CD4-positive, alpha-beta memory T cell (primary cell): ENCODE measurements around the gene RAP1GAP2. TPM values are rescaled to one million over a fixed set of nuclear protein-coding genes. Genes with fewer than 3 reads are reported as not detected.
"Not testable (repeated sequence)": the region's sequence is repeated elsewhere in the genome, so short reads cannot be mapped to it uniquely, and the experiment has no call there.

ENCODE experiments used
- CTCF ChIA-PET: fragments of 350-600 bp; sonication (Branson Sonifier 250); formaldehyde crosslinking; loops from one replicate; lab custom pipeline; 2021; ENCODE audit warnings: inconsistent platforms; ENCODE audit not compliant: partially characterized antibody; lab: Charles Lee
- POLR2A ChIA-PET: fragments of 350-600 bp; sonication (Branson Sonifier 250); formaldehyde crosslinking; loops from one replicate; lab custom pipeline; 2021; ENCODE audit not compliant: partially characterized antibody; lab: Charles Lee
- DNase-seq, 5 donors: peaks; one replicate each; pipeline versions ENCODE4 v3.0.0 to v3.0.0-alpha.2; 2020 to 2022; ENCODE audit warnings: mixed read lengths in 1 of 5
- H3K27ac ChIP-seq: one replicate; pipeline ENCODE4 v1.7.0; 2013; ENCODE audit warnings: low read depth, low read length
- H3K27me3 ChIP-seq: 2 replicates; pipeline ENCODE4 v1.7.0; 2013; ENCODE audit warnings: mild to moderate bottlenecking, low read length, moderate library complexity; ENCODE audit not compliant: insufficient read depth
- H3K36me3 ChIP-seq: 2 replicates; pipeline ENCODE4 v1.7.0; 2013; ENCODE audit warnings: mild to moderate bottlenecking, low read length, moderate library complexity; ENCODE audit not compliant: insufficient read depth
- H3K4me1 ChIP-seq: 2 replicates; pipeline ENCODE4 v1.7.0; 2013; ENCODE audit warnings: mild to moderate bottlenecking, low read length, moderate library complexity; ENCODE audit not compliant: insufficient read depth
- H3K4me3 ChIP-seq, 2 donors: one replicate each; pipeline ENCODE4 v1.7.0; 2013; ENCODE audit warnings: low read length in 2 of 2, mild to moderate bottlenecking in 1 of 2
- H3K9me3 ChIP-seq, 2 donors: one replicate each; pipeline ENCODE4 v1.7.0; 2013; ENCODE audit warnings: low read length in 2 of 2, control low read depth in 1 of 2; ENCODE audit not compliant: control insufficient read depth in 1 of 2
- H3K27ac Mint-ChIP-seq, 7 donors: one replicate each; pipeline ENCODE4 v1.8.0; 2020 to 2021; ENCODE audit warnings: mixed read lengths in 7 of 7, mild to moderate bottlenecking in 6 of 7, inconsistent platforms in 3 of 7, moderate library complexity in 3 of 7
- H3K27me3 Mint-ChIP-seq, 2 donors: one replicate each; pipeline ENCODE4 v1.8.0; 2020 to 2021; ENCODE audit warnings: mixed read lengths in 2 of 2
- H3K36me3 Mint-ChIP-seq, 2 donors: one replicate each; pipeline ENCODE4 v1.8.0; 2020 to 2021; ENCODE audit warnings: mixed read lengths in 2 of 2, inconsistent platforms in 1 of 2, mild to moderate bottlenecking in 1 of 2
- H3K4me1 Mint-ChIP-seq, 4 donors: one replicate each; pipeline ENCODE4 v1.8.0; 2020 to 2021; ENCODE audit warnings: mixed read lengths in 4 of 4, mild to moderate bottlenecking in 1 of 4
- H3K4me3 Mint-ChIP-seq, 8 donors: one replicate each; pipeline ENCODE4 v1.8.0; 2020 to 2021; ENCODE audit warnings: mixed read lengths in 8 of 8, mild to moderate bottlenecking in 7 of 8, moderate library complexity in 6 of 8, inconsistent platforms in 3 of 8
- H3K9me3 Mint-ChIP-seq, 8 donors: one replicate each; pipeline ENCODE4 v1.8.0; 2020 to 2021; ENCODE audit warnings: mixed read lengths in 8 of 8, mild to moderate bottlenecking in 5 of 8, inconsistent platforms in 3 of 8, moderate library complexity in 1 of 8
- intact Hi-C: fragments of 100-400 bp; cut with micrococcal nuclease; formaldehyde crosslinking; loops from one replicate; pipeline ENCODE4 v1.15.1; 2023
- polyA plus RNA-seq, 2 donors: library from polyadenylated mRNA; unstranded; fragments of 300-500 nt; fragmentation: Illumina TruSeq; gene quantifications; one replicate each; pipeline ENCODE4 v1.2.3, GENCODE V29; 2021
- total RNA-seq, 2 experiments: library from RNA; stranded (reverse); gene quantifications; one replicate each; pipeline ENCODE4 v1.2.3, GENCODE V29; 2021

The RAP1GAP2 gene
- total and polyA plus RNA-seq, 4 experiments from 2014 or later = 0.38 to 9.9 (median 8.0) TPM

DNA sequence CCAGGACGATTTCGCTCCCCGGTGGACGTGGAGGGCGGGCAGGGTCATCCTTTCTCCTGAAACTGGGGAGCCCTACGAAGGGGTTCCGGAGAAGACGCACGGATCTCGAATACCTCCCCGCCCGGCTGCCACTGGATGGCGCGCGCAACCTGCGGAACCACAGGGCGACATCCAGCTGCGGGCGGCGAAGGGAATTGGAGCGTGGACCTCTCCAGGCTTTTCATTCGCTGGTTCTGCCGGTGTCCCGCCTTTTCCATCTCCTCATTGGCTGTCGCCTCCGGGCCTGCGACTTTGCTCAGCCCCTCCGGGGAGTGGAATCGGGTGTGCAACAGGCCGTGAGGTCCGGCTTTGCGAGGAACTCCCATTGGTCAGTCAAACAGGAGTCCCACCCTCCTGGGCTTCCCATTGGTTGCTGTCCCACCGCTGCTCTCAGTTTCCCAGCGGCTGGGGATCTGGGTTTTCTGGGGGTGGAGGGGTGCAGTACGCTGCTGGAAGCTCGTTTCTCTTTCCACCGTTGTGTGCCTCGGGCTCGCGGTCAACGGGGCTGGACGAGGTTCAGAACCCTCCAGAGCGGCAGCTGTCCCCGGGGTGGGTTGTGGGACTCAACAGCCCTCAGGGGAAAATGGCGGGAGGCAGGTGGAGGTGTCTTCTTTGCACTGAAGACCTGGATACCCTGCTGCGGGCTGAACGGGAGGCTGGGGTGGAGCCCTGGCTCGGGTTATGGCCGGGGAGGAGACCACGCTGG lies 252.7 kb downstream of the RAP1GAP2 start:
- no peaks in the 10 kb centered on the region for H3K27me3 ChIP-seq
- no peaks in the 10 kb centered on the region for H3K36me3 ChIP-seq
- DNase-seq = peak; percentile 88 to 95 (median 93)
- peaks cover 15% of the 10 kb centered on the region for H3K4me1 ChIP-seq
- no peaks in the 10 kb centered on the region for H3K9me3 ChIP-seq
- POLR2A ChIA-PET = interaction anchor here (1.2 to 1.8 kb wide), 4 partner anchors 9 to 587 kb away, joined by 4 to 10 read pairs (median 6); partner anchors contain the start of genes CTNS and SHPK
- CTCF ChIA-PET = interaction anchor here (1.0 to 1.2 kb wide), 7 partner anchors 8 to 797 kb away, joined by 3 to 7 read pairs (median 3); partner anchors contain the start of gene NCBP3
- H3K27ac Mint-ChIP-seq = peak overlapping the region; percentile 76 to 93 (median 91)
- H3K4me1 Mint-ChIP-seq = peaks cover 0 to 14% (median 6%) of the 10 kb centered on the region in 4 donors
- H3K4me3 ChIP-seq = peak overlapping the region; percentile 66 to 94
- H3K4me3 Mint-ChIP-seq = peak overlapping the region; percentile 89 to 96 (median 94)
- H3K27me3 Mint-ChIP-seq = no peaks in the 10 kb centered on the region
- peak overlapping the region; percentile 48 for H3K27ac ChIP-seq
- intact Hi-C loops = loop anchor here (5.0 kb wide), 4 partner anchors 598 to 798 kb away; partner anchors contain the start of genes EMC6, NCBP3 and TAX1BP3
- peaks cover 0 to 9% (median 6%) of the 10 kb centered on the region in 8 donors for H3K9me3 Mint-ChIP-seq
- H3K36me3 Mint-ChIP-seq = peaks cover 0 to 4% of the 10 kb centered on the region in 2 donors

GRCh38 chr17:3049705-3050295 lies 253.6 kb downstream of the RAP1GAP2 start:
- peak overlapping the region in 1 of 7 donors; percentile 33 for H3K27ac Mint-ChIP-seq
- no peaks in the 10 kb centered on the region for H3K27me3 Mint-ChIP-seq
- Histone ChIP-seq H3K4me1 (peaks cover 15% of the 10 kb centered on the region), H3K36me3 (no peaks in the 10 kb centered on the region), H3K27ac (no peak overlapping the region), H3K27me3 (no peaks in the 10 kb centered on the region), H3K4me3 (peak overlapping the region; percentile 66 to 94), H3K9me3 (no peaks in the 10 kb centered on the region)
- H3K36me3 Mint-ChIP-seq = peaks cover 0 to 4% of the 10 kb centered on the region in 2 donors
- intact Hi-C loops = loop anchor here (5.0 kb wide), 4 partner anchors 598 to 798 kb away; partner anchors contain the start of genes EMC6, NCBP3 and TAX1BP3
- ChIA-PET POLR2A (interaction anchor here (1.8 kb wide), 1 partner anchor 235 kb away, joined by 4 read pairs; no protein-coding TSS in a partner anchor), CTCF (interaction anchor here (1.0 to 1.1 kb wide), 4 partner anchors 9 to 600 kb away, joined by 3 to 7 read pairs (median 3); no protein-coding TSS in a partner anchor)
- peaks cover 0 to 14% (median 6%) of the 10 kb centered on the region in 4 donors for H3K4me1 Mint-ChIP-seq
- peak overlapping the region; percentile 89 to 96 (median 94) for H3K4me3 Mint-ChIP-seq
- peaks cover 0 to 3% (median 0%) of the 10 kb centered on the region in 8 donors for H3K9me3 Mint-ChIP-seq
- DNase-seq = no peak

GRCh38 chr17:3054868-3055267 lies 258.6 kb downstream of the RAP1GAP2 start:
- H3K9me3 ChIP-seq, H3K4me1 ChIP-seq, H3K27ac ChIP-seq, H3K9me3 Mint-ChIP-seq, H3K27me3 Mint-ChIP-seq, H3K36me3 Mint-ChIP-seq, CTCF ChIA-PET, intact Hi-C loops, H3K36me3 ChIP-seq, H3K4me1 Mint-ChIP-seq, POLR2A ChIA-PET, DNase-seq, H3K4me3 Mint-ChIP-seq, H3K27ac Mint-ChIP-seq, H3K27me3 ChIP-seq, H3K4me3 ChIP-seq: not testable (repeated sequence)

GRCh38 chr17:3062824-3063377 lies 266.7 kb downstream of the RAP1GAP2 start:
- H3K9me3 ChIP-seq, intact Hi-C loops, POLR2A ChIA-PET, CTCF ChIA-PET, H3K27me3 Mint-ChIP-seq, H3K4me3 ChIP-seq, H3K9me3 Mint-ChIP-seq, H3K4me3 Mint-ChIP-seq, H3K27ac Mint-ChIP-seq, H3K36me3 Mint-ChIP-seq, H3K4me1 ChIP-seq, H3K27me3 ChIP-seq, H3K27ac ChIP-seq, DNase-seq, H3K36me3 ChIP-seq, H3K4me1 Mint-ChIP-seq: not testable (repeated sequence)

DNA sequence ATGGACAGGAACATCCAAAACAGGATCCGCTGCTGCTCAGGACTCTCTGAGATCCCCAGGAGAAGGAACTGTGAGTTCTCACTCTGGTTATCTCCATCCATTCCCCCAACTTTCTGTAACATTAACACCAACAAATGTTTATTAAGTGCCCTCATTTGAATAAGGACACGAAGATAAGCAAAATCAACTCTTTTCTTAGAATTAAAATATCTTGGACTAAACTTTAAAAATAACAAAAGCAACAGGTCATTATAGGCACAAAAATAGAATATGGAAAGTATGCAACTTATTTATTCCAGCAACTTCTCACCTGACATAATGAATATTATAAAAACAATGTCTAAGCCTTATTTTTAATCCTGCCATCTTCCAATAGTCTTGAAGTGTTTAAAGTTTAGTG lies 267.3 kb downstream of the RAP1GAP2 start, which contains the start of gene OR1D5:
Gene OR1D5, minus strand, starts transcription at position 101 of the 400 bp plus-strand sequence. Its CDS starts 0 bp downstream, at position 101.
- H3K36me3 Mint-ChIP-seq, H3K4me3 Mint-ChIP-seq, H3K27ac Mint-ChIP-seq, H3K27ac ChIP-seq, POLR2A ChIA-PET, CTCF ChIA-PET, H3K9me3 Mint-ChIP-seq, intact Hi-C loops, H3K27me3 ChIP-seq, H3K36me3 ChIP-seq, H3K27me3 Mint-ChIP-seq, H3K9me3 ChIP-seq, H3K4me3 ChIP-seq, DNase-seq, H3K4me1 ChIP-seq, H3K4me1 Mint-ChIP-seq: not testable (repeated sequence)

- H3K4me1 Mint-ChIP-seq, H3K4me3 ChIP-seq, H3K9me3 ChIP-seq, DNase-seq, H3K27me3 Mint-ChIP-seq, H3K36me3 Mint-ChIP-seq, H3K27ac ChIP-seq, H3K4me3 Mint-ChIP-seq, intact Hi-C loops, H3K9me3 Mint-ChIP-seq, H3K4me1 ChIP-seq, POLR2A ChIA-PET, H3K27ac Mint-ChIP-seq, H3K36me3 ChIP-seq, CTCF ChIA-PET, H3K27me3 ChIP-seq: not testable (repeated sequence)
Measured at GRCh38 chr17:3065192-3065591, 269.0 kb downstream of the RAP1GAP2 start.

DNA sequence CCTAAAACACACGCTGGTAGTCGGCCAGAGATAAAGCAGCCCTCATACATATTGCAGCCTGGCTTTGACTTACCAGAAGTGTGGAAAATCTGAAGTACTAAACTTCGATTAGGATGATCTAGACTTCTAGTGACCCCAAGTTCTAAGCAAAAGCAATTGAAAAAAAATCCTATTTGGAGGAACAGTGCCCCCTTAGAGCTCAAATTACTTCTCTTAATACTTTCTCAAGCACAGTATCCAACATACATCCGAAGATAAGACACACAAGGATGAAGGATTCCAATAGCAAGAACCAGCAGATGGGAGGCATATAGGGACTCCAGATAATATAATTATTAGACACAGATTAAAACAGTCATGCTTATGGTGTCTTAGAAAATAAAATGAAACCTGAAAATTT lies 277.6 kb downstream of the RAP1GAP2 start:
- H3K4me1 Mint-ChIP-seq, H3K36me3 Mint-ChIP-seq, H3K4me3 ChIP-seq, CTCF ChIA-PET, H3K9me3 ChIP-seq, H3K27ac Mint-ChIP-seq, H3K27ac ChIP-seq, intact Hi-C loops, H3K36me3 ChIP-seq, H3K4me3 Mint-ChIP-seq, POLR2A ChIA-PET, DNase-seq, H3K27me3 ChIP-seq, H3K4me1 ChIP-seq: not testable (repeated sequence)
- peaks cover 0 to 13% (median 5%) of the 10 kb centered on the region in 8 donors for H3K9me3 Mint-ChIP-seq
- peaks cover 5 to 16% of the 10 kb centered on the region in 2 donors for H3K27me3 Mint-ChIP-seq
